GM18873 (cell line): ENCODE measurements around the gene HAUS7.

Experiments
- ATAC-seq: cut with Tn5 transposase; IDR thresholded peaks from one replicate; pipeline ENCODE4 v1.9.1; 2021; ENCODE audit warnings: mild to moderate bottlenecking, moderate library complexity, moderate number of reproducible peaks; ENCODE audit not compliant: unreplicated experiment, low FRiP score

The HAUS7 gene

DNA sequence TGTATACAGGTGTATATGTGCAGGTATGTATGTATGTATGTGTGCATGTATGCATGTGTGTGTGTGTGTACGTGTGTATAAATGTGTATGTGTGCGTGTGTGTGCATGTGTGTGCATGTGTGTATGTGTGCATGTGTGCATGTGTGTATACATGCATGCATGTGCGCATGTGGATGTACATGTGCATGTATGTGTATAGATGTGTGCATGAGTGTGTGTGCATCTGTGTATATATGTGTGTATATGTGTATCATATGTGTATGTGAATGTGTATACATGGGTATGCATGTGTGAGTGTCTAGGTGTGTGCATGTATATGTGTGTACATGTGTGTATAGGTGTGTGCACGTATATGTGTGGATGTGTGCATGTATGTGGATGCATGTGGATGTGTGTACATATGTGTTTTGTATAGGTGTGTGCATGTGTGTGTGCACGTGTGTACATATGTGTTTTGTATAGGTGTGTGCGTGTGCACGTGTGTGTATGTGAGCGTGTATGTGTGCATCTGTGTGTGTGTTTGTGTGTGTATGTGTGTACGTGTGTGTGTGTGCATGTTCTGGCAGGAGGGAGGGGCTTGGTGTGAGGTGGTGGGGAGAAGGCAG, 30.4 kb upstream of the HAUS7 start:
- no peak for ATAC-seq

DNA sequence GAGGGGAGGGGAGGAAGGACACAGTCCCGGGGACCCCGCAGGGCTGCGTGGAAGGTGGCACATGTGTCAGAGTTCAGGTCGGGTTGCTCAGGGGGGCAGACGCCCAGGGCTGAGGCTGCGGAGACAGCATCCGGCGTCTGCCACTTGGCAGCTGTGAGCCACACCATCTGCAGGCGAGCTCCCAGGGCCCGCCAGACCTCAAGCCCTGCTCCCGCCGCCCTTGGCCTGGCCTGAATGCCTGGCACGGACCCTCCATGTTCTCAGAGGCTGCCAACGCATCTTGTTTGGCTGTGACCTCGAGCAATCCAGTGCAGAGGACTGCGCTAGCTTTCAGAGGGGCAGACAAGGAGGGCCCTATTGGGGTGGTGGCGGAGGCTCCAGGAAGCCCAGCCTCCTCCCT, 29.5 kb upstream of the HAUS7 start:
- ATAC-seq: no peak

DNA sequence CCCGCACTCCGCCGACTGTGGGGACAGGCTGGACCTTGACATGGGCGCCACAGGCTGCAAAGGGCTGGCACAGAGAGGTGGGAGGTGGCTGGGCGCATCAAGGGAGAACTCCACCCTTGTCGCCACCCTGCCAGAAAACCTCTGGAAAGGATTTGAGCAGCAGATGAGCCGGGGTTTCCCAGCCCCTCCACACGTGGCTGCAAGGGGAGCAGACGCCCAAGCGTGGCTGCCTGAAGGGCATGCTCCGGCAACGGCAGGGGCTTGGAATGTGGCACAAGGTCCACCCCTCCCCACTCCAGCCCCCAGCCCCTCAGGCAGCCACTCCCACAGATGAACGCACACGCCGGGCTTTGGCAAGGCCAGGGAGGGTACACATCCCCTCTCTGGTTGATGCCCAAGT, 29.0 kb upstream of the HAUS7 start:
- no peak for ATAC-seq

DNA sequence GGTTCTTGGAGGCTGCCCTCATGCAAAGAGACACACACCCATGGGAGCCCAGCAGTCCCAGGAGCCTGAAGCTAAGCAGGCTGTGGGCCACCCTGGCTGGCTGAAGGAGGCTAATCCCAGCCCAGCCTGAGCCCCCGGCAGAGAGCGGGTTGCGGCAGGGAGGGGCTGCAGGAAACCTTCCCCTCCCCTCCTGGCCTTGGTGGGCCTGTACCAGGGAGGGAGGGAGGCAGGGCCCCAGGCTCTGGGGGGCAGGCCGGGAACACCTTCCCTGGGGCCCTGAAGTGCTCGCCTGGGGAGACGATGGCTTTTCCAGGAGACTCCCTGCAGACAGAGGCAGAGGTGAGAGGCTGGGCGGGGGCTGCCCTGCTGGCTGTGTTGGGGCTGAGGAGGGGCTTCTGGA, 28.1 kb upstream of the HAUS7 start:
- ATAC-seq: no peak

DNA sequence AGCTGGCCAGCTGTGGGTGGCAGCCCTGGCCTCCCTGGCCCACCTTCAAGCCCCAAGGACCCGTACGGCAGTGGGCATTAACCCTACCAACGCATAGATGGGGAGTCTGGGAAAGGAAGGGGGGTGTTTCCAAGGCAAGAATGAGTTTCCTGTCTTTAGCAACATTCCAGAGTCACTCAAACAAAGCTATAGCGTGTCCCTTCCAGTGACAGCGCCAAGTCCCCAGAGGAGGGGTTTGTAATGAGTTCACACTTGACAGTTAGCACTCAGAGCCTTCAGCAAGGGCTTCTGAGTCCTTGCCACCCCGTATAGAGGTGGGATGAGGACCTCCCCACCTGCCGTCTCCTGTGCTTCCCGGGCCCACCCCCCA, 26.2 kb upstream of the HAUS7 start:
- ATAC-seq: no peak

DNA sequence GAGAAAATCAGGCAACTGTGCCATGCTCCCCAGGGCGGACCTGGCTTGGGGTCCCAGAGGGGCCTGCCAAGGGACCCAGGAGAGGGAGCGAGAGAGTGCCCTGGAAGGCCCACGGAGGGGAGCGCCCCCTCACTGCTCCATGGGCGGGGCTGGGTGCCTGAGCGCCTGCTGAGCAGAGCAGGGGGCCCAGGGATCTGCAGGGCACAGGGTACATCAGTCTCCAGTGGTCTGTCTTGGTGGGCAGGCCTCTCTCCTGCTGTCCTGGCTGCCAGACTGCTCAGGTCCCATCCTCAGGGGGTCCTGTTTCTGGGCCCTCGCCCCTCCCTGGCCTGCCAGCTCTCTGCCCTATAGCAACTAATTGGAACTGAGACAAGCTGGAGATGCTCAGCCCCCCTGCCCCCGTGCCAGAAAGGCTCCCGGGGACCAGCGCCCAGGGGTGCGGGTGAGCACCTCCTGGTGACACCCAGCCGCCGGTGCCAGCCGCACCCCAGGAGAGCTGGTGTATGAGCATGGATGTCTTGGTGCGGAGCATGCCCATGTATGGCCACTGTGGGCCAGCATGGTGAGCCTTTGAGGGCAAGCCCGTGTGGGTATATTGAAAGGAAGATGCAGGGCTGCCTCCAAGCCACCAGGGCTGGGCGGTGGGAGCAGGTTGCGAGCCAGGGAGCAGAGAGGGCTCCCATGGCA, 25.7 kb upstream of the HAUS7 start:
- ATAC-seq: no peak

DNA sequence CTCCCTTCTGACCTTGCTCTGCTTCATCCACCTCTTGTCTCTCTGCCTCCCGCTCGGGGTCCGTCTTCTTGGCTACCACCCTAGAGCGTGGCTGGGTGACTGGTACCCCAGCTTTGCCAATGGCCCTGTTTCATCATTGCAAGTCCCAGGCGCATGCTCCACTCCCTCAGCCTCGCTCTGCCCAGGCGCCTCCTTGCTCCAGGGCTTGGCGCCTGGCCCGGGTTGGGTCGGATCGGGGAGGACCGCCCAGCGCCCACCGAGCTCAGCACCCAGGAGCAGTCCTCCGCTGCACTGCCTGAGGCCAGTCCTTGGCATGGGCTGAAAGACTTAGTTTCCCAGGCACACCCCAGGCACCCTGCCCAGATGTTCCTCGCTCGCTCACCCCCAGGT, 25.0 kb upstream of the HAUS7 start:
- ATAC-seq: no peak

DNA sequence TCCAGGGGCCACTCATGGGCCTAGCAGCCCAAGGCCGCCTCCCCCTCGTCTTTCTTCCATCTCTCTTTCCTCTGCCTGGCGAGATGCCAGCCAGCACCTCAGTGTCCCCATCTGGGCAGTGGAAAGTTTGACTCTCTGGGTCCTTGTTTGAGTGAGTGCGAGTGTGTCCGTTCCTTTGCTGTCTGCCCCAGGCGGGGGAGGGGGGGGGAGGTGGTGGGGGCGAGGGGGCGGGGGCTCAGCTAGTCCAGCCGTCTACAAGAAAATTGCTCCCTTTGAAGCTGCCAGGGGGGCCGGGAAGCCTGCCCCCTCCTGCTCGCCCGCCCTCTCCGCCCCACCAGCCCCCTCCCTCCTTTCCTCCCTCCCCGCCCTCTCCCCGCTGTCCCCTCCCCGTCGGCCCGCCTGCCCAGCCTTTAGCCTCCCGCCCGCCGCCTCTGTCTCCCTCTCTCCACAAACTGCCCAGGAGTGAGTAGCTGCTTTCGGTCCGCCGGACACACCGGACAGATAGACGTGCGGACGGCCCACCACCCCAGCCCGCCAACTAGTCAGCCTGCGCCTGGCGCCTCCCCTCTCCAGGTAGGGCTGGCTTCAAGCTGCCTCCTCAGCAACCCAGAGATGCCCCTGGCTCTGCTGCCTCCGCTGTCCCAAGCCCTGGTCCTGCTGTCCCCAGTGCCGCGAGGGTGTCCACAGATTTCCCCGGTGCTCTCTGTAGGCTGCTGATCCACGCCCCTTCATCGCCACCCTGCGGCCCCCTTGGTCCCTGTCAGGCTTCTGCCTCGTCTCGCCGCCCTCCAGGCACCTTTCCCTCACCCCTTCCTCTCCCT, 24.4 kb upstream of the HAUS7 start, which contains the start of gene BGN:
TSS of gene BGN (plus strand) at position 440 of the 821 bp plus-strand sequence. CDS start 9,652 bp downstream, outside the sequence.
- no peak for ATAC-seq

DNA sequence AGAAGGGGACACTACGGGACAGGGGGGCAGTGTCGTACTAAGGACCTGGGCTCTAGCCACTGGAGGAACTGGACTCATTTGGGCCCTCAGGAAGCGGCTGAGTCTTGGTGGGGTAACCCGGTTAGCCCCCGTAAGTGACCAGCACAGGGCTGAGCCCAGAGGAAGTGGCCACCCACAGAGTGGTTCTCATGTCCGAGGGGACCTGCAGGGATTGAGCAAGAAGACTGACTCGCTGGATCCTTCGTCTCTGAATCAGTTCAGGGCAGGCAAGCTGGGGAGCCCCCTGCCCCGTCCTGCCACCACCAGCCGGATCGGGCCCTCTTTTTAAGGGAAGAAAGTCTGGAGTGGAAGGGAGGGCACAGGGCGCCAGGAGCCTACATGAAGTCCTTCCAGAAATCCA, 23.7 kb upstream of the HAUS7 start:
- ATAC-seq: no peak

DNA sequence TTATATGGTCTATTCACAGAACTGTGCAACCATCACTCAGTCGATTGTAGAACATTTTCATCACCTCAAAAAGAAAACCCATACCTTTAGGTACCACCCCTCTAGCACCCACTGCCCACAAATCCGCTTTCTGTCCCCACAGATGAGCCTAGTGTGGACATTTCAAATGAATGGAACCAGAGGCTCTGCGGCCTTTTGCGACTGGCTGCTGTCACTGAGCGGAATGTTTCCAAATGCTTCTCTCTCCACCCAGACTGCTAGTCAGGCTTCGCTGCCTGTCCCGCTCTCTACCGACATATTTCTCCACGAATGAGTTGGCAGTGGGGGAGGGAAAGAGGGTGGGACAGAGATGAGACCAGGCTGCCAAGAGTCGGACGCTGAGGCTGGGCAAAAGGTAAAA, 22.7 kb upstream of the HAUS7 start:
- ATAC-seq: no peak

DNA sequence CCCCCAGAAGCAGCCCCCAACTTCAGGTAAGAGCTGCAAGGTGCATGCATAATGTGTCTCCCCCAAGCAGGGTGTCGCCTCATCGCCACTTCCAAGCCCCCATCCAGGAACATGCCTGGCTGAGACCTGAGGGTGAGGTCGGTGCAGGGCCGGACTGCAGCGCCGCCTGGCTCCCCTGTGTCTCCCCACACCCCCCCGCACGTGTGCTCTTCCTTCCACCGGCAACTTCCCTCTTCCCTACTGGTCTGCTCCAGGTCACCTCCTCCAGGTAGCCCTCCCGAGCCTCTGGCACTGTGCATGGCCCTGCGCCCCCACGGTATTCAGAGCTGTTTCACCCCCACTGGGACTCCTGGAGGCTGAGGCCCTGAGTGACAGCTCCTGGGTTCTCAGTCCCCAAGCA, 22.2 kb upstream of the HAUS7 start:
- ATAC-seq: no peak

DNA sequence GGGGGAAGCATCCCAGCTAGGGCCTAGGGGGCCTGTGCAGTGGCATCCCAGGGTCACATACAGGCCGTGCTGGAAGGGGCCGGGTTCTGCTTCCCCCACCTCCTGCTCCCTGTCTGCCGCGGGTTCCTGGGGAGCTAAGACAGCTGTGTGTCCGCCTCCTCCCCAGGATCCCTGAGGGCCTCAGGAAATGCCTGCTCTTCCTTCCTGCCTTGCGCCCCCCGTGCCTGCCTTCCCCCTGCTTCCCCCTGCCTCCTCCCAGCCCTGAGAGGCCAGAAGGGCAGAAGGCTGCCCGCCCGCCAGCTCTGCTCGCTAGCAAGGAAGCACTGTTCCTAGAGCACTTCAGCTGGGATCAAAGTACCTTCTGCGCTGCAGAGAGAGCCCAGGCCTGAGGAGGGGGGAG, 21.5 kb upstream of the HAUS7 start:
- no peak for ATAC-seq

DNA sequence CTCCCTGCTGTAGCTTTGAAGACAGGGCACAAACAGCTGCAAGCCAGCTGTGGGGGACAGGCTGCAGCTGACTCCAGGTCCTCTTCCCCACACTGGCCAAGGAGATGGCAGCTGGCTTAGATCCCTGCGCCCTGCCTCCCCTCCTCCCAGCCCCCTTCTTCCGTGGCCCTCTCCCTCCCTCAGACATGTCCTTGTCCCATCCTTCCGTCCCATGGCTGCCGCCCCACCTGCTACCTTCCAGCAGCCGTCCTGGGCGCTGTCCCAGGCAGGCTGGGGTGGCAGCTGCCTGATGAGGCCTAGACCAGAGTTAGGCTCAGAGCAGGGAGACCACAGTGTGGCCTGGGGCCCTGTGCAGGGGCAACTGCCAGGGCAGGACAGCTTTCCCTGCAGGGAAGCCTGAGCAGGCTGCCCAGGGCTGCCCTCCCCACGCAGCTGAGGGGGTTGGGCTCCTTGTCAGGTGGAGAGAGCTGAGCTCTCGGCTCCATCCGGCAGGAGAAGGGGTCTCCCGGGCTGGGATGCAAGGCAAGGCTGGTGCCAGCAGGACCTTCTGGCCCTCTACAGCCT, 21.1 kb upstream of the HAUS7 start:
- no peak for ATAC-seq

DNA sequence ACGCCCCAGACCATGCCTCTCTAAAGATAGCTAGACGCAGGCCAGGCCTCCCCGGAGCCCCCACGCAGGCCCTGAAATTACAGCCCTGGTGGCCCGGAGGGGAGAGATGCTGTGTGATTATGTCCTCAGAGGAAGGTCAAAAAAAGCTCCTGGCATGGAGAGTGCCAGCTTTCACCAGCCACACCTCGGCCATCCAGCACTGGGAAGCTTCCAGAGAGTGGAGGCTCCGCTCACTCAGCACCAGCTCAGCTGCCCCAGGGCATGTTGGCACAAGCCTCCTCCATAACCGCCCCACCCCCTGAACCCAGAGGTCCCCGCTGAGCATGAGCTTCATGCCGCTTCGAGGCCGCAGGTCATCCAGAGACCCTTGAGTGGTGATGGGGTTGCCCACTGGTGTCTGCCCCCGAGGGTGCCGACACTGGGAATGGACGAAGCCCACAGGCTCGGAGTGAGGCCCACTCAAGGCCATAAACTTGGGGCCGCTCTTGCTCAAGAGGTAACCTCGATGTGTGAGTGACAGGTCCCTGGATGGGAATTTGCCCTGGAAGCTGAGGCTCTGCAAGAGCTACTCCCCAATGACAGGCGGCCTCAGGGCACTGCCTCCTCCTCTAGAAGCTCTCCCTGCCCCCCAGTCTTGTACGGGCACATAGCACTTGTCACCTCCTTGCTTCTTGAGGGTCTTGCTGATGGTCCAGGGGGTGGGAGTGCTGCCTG, 20.0 kb upstream of the HAUS7 start:
- no peak for ATAC-seq

DNA sequence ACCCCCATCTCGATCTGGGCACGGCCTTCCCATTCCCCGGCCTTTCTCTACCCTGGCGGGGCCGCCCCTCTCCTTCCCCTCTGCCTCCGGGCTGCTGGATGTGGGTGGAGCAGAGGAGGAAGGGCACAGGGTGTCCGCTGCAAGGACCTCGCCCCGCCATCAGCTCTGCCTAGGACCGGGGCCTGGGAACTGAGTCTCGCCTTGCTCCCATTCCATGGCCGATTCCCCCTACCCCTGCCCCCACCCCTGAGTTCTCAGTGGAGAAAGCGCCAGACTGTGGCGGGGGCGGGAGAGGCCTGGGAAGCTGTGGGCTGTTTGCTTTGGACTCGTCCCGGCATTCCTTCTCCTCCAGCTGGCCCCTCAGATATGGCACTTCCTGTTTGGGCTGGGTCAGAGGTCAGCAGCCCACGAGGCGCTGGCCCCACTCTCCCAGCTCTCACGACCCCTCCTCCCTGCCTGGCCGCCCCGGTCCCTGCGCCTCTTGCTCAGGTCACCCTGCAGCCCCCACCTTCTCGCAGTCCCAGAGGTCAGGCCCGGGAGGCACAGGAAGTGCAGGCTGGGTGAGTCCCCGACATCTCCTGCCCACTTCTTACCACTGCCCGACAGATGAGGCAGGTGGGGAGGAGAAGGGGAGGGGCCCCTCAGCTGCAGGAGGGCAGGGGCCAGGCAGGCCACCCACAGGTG, 18.0 kb upstream of the HAUS7 start:
- no peak for ATAC-seq

DNA sequence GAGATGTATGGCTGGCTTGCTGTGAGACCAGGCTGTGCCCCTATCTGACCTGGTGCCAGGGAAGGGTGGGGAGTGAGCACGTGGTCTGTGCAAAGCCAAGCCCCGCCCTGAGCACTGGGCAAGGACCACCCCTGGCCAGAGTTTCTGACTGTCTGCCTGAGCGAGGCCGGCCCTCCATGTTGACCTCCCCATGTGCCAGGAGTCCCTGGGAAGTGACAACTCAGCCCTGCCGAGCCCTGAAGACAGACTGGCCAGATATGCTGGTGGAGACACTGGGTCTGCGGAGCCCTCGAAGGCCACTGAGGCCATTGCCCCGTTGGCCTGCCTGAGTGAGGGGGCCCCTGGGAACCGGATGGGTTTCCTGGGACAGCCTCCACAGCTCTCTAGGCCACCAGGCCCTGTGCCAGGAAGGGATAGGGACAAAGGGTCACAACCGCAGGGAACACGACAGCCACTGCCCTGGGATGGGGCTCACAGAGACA, 17.3 kb upstream of the HAUS7 start:
- ATAC-seq: no peak

DNA sequence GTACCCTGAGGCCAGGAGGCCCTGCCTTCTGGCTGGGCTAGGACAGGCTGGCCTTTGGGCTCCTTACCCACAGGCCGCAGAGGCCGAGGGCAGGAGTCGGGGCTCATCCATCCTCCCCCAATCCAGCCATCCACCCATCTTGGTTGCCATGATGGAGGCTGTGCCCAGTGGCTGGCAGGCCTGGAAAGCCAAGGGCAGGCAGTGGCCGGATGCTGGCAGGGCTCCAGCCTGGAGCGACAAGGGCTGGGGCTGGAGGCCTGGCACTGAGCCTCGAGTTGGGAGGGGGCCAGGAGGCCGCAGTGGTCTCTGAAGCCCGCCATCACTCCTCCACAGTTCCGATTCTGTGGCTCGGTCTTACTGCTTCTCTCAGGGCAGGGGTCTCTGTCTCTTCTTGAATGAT, 15.8 kb upstream of the HAUS7 start:
- ATAC-seq: no peak

DNA sequence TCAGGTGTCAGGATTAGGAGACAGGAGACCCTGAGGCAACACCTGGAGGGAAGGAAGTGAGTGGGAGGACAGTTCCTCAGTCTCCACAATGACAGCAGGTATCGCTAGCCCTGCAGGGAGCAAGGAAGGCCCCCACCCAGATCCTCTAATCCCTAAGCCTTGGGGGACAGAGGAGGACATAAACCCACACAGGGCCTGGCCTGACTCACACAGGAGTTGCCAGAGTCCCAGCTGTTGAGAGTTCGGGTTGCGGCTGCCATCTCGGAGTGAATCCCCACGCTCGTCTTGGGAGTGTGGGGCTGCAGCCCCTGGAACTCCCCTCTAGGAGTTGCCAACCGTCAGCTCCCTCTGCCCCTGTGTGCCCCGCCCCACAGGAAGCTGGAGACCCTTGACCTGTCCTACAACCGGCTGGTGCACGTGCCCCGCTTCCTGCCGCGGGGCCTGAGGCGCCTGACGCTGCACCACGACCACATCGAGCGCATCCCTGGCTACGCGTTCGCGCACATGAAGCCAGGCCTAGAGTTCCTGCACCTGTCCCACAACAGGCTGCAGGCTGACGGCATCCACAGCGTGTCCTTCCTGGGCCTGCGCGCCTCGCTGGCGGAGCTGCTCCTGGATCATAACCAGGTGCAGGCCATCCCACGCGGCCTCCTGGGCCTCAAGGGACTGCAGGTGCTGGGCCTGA, 15.2 kb upstream of the HAUS7 start:
- no peak for ATAC-seq

DNA sequence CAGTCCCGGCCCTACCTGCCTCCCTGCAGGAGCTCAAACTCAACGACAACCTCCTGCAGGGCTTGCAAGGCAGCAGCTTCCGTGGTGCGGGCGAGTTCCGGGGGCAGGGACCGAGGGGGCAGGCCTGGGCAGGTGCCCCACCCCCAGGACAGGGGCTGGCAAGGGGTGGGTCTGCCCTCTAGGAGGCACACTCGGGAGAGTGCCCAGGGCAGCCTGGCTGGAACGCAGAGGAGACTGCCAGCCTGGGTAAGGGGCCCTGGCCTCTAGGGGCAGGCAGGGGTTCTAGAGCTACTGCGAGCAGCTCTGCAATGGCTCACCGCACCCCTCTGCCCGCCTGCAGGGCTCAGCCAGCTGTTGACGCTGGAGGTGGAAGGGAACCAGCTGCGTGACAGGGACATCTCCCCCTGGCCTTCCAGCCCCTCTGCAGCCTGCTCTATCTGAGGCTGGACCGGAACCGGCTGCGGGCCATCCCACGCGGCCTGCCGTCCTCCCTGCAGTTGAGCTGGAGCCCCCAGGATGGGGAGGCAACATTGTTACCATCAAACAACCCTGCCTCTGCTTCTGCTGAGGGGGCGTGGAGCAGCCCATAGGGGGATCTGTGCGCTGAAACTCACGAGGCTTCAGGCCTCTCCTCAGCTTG, 12.1 kb upstream of the HAUS7 start:
- no peak for ATAC-seq
